Ishikawa (cell line): ENCODE data around the gene PLK2.

ENCODE experiments used
- EGR1 ChIP-seq: IDR thresholded peaks from 2 replicates; pipeline ENCODE4 v1.6.1; 2012
- EP300 ChIP-seq: IDR thresholded peaks from 2 replicates; pipeline ENCODE4 v1.6.1; 2012; ENCODE audit warnings: borderline replicate concordance
- MAX ChIP-seq: IDR thresholded peaks from 2 replicates; pipeline ENCODE4 v1.6.1; 2012
- RAD21 ChIP-seq: IDR thresholded peaks from 2 replicates; pipeline ENCODE4 v1.6.1; 2012; ENCODE audit warnings: low read depth
- REST ChIP-seq: IDR thresholded peaks from 2 replicates; pipeline ENCODE4 v1.6.1; 2012; ENCODE audit warnings: low read depth, mild to moderate bottlenecking
- TEAD4 ChIP-seq: IDR thresholded peaks from 2 replicates; pipeline ENCODE4 v1.6.1; 2012
- USF1 ChIP-seq: IDR thresholded peaks from 2 replicates; pipeline ENCODE4 v1.6.1; 2012

- TF ChIP-seq TEAD4 = no peak
- no peak for TF ChIP-seq EGR1
- TF ChIP-seq REST = no peak
- no peak for TF ChIP-seq MAX
- TF ChIP-seq USF1 = no peak
- no peak for TF ChIP-seq RAD21
- TF ChIP-seq EP300 = no peak
Observed at GRCh38 chr5:58407042-58407719, 52.7 kb downstream of the PLK2 start.
